HG03095 (cell line): Measurements from ENCODE around the gene DOCK9.
A peak's percentile ranks its signal among the peaks of the same experiment; 100 is the strongest.

Source experiments
- ATAC-seq: cut with Tn5 transposase; IDR thresholded peaks from one replicate; pipeline ENCODE4 v1.9.1; 2021; ENCODE audit warnings: moderate library complexity; ENCODE audit not compliant: unreplicated experiment

The DOCK9 gene

DNA sequence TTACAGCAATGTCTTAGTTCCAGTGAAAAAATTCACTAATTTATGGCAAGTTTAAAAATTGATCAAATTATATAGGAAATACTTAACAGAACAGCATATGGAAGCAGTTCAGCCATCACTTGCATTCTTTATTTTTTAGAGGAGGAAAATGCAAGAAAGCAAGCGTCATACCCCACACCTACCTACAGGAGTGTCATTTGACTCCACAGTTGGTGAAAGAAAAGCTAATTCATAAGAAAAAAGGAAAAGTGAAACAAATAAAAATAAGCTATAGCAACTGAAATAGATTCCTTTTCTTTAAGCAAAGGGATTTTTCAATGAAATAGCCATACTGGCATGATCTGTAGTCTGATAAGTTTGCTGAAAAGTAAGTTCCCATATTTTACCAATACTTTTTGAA is 111.0 kb downstream of the DOCK9 start:
- no peak for ATAC-seq

GRCh38 chr13:98860491-98860890 is 117.4 kb downstream of the DOCK9 start:
- no peak for ATAC-seq

- no peak for ATAC-seq
These were observed 119.7 kb downstream of the DOCK9 start for GRCh38 chr13:98858191-98858590.

DNA sequence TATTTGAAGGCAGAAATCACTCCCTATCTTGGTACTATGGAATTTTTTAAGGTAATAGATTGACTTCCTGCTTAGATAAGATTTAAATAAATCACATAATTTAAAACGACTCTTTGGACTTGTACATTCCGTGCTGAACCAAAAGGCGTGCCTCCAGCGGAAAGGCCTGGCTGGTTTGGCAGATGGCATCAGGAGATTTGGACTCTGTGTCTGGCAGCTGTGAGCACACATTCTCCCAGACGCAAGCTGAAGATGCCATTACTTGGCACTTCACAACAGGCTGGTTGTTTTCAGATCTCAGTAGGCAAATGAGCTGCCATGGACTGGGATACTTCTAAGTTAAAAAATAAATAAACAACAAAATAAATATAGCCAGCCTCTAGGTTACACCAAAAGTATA is 120.9 kb downstream of the DOCK9 start:
- ATAC-seq: no peak

DNA sequence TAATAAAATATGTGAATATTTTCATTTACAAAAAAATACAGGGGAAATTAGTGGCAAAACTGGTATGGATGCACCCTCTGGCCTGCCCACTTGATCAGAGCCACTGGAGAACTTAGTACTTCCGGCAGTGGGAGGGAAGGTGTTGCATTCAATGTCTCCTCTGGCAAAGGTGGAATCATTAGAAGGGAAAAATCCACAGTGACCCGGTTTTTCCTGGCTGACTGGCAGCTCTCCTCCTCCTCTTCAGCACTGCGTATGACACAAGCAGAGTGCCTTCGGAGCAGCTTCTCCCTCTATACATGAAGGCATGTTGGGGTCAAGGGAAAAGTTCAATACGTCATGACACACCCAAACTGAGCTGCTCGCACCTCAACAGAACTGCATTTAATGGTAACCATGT is 123.4 kb downstream of the DOCK9 start:
- ATAC-seq: no peak

DNA sequence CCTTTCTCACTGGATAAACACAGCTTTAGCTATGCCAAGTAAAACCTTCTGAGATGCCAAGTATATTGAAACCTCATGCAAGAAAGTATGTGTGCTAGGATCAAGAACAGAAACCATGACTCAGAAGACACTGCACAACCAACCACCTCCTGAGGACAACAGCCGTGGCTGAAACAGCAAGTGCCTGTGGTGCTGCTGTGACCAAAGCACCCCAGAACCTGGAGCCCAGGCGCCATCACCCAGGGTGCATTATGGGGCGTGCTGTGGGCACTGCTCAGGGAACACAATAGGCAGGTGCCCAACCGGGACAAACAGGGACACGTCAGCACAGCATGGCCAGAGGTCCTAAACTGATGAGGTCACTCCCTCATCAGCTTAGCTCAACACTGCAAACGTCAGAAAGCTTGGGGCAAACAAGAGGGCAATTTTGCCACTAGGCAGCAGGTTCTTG is 124.1 kb downstream of the DOCK9 start:
- peak; percentile 99 for ATAC-seq

DNA sequence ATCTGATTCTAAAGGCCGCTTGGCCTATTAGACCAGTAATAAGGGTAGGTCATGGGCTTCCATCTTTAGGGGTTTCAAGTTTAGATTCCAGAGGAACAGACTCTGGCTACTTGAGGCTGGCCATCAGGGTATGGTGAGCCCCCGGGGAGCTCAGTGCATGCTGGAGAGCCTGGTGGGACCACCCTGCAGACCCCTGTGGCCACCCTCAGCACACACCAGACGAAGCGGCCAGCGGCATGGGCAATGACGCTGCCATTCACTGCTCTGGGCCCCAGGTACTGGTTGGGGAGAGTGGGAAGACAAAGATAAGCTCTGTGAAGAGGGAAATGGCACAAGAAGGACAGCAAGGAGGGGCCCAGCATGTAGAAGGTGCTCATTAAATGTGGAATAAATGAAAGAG is 126.6 kb downstream of the DOCK9 start:
- no peak for ATAC-seq

GRCh38 chr13:98848746-98849145 is 129.1 kb downstream of the DOCK9 start:
- no peak for ATAC-seq

GRCh38 chr13:98847780-98848179 is 130.1 kb downstream of the DOCK9 start:
- ATAC-seq: no peak

- ATAC-seq: no peak
These were observed 130.9 kb downstream of the DOCK9 start for GRCh38 chr13:98846986-98847385.

DNA sequence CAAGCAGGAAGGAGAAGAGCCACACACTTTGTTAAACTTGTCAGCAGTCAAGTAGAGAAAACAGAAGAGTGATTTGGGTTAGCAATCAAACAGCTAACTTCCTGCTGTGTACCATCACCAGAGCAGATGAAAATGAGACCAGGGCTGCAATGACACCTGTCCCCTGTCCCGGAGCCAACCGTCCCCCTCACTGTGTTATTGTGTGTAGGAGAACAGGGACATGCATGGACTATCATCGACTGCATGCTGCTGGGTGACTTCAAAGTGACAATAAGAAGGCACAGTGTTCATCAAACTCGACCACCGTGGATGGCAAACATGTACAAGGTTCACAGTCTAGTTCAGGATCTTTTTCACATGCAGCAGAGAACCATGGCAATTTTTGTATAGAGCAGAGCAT is 131.3 kb downstream of the DOCK9 start:
- no peak for ATAC-seq

DNA sequence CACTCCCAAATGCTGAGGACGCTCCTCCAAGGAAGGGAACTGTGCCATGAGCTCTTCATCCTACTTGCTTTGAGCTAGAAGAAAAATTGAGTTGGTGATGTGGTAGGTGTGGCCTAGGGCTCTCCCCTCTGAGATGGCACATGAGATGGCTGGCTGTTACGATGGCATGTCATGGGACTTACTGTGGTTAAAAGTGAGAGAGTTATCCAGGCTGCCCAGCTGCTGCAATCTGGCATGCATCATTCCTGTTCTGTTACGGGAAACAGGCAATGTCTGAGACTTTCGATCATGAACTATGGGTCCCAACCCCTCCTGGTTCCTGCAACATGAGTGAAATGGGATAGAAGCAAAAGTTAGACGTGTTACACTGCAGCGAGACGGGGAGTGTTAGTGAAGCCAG is 132.1 kb downstream of the DOCK9 start:
- ATAC-seq: no peak

GRCh38 chr13:98844021-98844420 is 133.8 kb downstream of the DOCK9 start:
- ATAC-seq: no peak

DNA sequence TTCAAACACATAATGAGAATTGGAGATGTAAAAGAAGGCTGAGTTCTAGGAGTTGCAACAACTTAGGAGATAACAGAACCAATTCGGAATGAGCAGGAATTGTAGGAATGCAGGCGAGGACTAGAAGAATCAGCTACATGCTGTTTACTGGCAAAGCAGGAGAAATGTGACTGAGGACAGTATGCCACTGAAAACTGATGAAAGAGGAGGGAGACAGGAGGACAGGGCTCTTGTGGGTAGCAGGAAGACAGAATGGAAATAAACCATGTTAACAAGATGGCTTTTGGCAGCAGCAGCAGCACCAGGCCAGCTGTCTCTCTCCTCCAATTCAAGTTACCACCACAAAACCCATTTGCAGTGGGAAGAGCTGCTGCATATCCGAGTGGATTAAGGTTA is 134.4 kb downstream of the DOCK9 start:
- ATAC-seq: no peak

- ATAC-seq: peak; percentile 75
These were observed 134.9 kb downstream of the DOCK9 start for GRCh38 chr13:98842858-98843481.

DNA sequence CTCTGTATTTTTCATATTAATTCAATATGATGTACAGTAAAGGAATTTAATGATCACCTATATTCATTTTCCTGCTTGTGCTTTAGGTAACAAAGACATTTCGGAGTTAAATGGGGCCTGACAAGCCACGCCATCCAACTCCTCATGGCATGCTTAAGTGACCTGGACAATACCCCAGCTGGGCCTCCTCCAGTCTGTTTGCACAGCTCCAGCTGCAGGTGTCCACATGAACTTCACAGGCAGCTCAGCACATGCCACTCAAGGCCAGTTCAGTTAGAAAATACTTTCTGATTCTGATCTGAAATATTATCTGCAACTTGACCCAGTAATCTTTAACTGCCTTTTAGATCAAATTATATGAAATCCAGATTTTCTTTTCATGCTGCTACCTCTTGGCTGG is 135.8 kb downstream of the DOCK9 start:
- no peak for ATAC-seq

- peak; percentile 87 for ATAC-seq
These were observed 137.8 kb downstream of the DOCK9 start for GRCh38 chr13:98839856-98840769.

DNA sequence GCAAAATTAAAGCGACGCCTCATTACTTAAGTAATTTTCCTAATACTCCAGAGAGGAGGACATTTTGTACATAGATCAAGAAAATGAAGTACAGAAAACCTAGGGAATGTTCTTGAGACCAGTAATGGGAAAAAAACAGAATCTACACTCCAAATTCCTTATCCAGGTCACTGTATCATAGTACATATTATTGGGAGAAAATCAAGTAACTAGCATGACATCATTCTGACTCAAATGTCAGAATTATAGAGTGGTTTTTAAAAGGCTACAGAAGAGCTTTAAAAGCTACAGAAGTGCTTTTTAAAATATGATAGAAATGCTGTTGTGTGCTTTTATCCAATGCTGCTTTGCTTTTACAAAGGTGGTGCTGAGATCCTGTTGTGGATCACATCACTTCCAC is 139.1 kb downstream of the DOCK9 start:
- ATAC-seq: no peak

DNA sequence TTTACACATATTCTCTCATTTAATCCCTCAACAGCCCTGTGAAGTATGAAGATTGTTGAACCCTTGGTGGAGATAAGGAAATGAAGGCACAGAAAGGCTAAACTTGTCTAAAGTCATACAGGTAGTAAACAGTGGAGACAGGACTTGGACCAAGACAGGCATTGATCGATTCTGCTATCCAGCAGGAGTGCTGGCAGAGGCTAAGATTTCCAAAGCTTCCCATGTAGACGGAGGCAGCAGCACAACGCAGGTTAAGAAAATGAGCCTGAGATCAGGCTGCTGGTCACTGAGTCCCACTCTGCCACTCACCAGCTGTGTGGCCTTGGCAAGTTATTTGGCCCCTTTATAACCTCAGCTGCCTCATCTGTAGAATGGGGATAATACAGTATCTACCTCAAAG is 140.0 kb downstream of the DOCK9 start:
- no peak for ATAC-seq

DNA sequence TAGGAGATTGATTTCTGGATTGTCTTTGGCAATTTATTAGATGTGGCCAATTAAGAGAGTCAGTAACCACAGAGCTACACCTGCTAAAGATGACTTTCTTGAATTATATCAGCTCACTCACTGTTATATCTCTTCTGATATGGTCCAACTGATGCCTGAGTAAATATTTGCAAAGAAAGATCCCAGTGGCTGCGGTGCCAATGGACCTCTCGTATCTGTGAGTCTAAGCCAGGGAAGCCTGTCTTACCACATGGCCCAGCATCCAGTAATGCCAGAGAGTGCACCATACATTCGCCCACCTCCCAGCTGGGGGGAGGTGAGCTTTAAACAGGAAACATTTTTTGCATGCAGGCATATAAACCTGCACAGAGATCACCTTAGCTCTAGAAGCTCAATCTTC is 142.7 kb downstream of the DOCK9 start:
- no peak for ATAC-seq

DNA sequence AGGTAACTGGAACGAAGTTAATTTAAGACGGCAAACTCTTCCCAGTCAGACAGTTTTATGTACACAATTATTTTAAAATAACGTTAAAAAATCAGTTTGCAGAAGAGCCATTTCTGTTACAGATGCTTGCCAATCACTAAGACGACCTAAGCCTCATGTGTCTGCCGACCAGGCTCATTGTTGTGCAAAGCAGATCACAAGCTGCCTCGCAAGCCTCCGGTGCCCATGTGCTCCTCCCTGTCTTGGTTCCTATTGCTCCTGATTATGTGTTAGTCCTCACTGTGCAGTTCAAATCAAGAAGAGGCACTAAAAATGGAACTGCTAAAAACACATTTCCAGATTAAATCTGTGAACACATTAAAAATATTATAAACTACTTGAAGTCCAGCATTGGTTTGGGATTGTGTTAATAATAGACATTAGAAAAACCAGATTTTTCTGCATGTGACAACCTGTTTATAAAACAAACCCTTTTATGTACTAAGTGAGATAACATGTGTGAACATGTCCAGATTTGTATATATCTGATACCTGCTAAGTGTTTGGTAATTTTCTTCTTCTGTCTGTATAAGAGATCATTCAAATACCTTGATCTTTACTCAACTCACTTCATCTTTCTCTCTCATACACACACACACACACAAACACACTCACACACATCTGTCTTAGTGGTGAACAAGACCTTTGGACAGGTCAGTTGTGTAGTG is 143.5 kb downstream of the DOCK9 start:
- no peak for ATAC-seq

DNA sequence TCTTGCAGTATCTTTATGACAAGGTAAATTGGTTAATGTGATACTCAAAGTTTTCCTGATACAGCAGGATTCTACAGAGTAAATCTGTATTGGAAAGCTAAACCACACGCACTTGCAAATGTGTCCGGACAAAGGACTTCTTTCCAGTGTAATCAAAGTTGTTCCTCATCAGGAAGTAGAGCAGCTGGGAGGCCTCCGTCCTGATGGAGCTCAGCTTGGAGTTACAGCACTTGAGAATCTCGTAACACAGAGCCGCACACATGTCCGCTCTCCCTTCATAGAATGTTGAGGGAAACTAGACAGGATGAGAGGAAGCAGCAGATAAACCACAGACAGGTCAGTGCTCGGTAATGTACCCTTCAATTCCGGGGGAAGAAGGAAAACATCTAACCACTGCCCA is 146.6 kb downstream of the DOCK9 start:
- no peak for ATAC-seq
